SK-N-SH treated with all-trans-retinoic acid at 6 μM for 48 hours (cell line): ENCODE measurements around the gene SMPD3.

Experiments
- BACH2 ChIP-seq: fragments of 250-450 bp; sonication (Bioruptor Pico); IDR thresholded peaks from 2 replicates; pipeline ENCODE4 v1.9.0; 2021; ENCODE audit warnings: mild to moderate bottlenecking, borderline replicate concordance
- GLIS3 ChIP-seq: fragments of 250-450 bp; sonication (Bioruptor Pico); IDR thresholded peaks from 2 replicates; pipeline ENCODE4 v1.5.0; 2020; ENCODE audit warnings: mild to moderate bottlenecking, moderate library complexity
- PATZ1 ChIP-seq: fragments of 250-450 bp; sonication (Bioruptor Pico); IDR thresholded peaks from 2 replicates; pipeline ENCODE4 v1.8.0; 2020; ENCODE audit warnings: mild to moderate bottlenecking, moderate library complexity, borderline replicate concordance
- RARB ChIP-seq: fragments of 250-450 bp; sonication (Bioruptor Pico); IDR thresholded peaks from 2 replicates; pipeline ENCODE4 v1.8.0; 2021; ENCODE audit warnings: mild to moderate bottlenecking, moderate library complexity
- SNAI2 ChIP-seq: fragments of 250-450 bp; sonication (Bioruptor Pico); IDR thresholded peaks from 2 replicates; pipeline ENCODE4 v1.5.0; 2020; ENCODE audit warnings: mild to moderate bottlenecking, moderate library complexity
- TCF4 ChIP-seq: fragments of 250-450 bp; sonication (Bioruptor Pico); IDR thresholded peaks from 2 replicates; pipeline ENCODE4 v1.8.0; 2021; ENCODE audit warnings: mild to moderate bottlenecking, moderate library complexity, borderline replicate concordance
- TSHZ2 ChIP-seq: fragments of 250-450 bp; sonication (Bioruptor Pico); IDR thresholded peaks from 2 replicates; pipeline ENCODE4 v1.5.0; 2020; ENCODE audit warnings: mild to moderate bottlenecking, moderate library complexity
- ZC3H10 ChIP-seq: fragments of 250-450 bp; sonication (Bioruptor Pico); IDR thresholded peaks from 2 replicates; pipeline ENCODE4 v1.5.1; 2021; ENCODE audit warnings: mild to moderate bottlenecking, moderate library complexity

GRCh38 chr16:68473358-68474070 is 25.2 kb upstream of the SMPD3 start:
- TF ChIP-seq PATZ1 (CRISPR knock-in tag), result no peak
- no peak for TF ChIP-seq BACH2 (CRISPR knock-in tag)
- no peak for TF ChIP-seq TCF4
- TF ChIP-seq TSHZ2, result no peak
- TF ChIP-seq GLIS3, result no peak
- no peak for TF ChIP-seq ZC3H10
- TF ChIP-seq RARB (CRISPR knock-in tag), result no peak
- no peak for TF ChIP-seq SNAI2
